Central memory CD4-positive, alpha-beta T cell (primary cell): ENCODE measurements around the gene EIF4E.
"Not testable (repeated sequence)": the region's sequence is repeated elsewhere in the genome, so short reads cannot be mapped to it uniquely, and the experiment has no call there.

ENCODE experiments used
- DNase-seq: peaks from one replicate; pipeline ENCODE4 v3.0.0; 2022

Gene EIF4E

DNA sequence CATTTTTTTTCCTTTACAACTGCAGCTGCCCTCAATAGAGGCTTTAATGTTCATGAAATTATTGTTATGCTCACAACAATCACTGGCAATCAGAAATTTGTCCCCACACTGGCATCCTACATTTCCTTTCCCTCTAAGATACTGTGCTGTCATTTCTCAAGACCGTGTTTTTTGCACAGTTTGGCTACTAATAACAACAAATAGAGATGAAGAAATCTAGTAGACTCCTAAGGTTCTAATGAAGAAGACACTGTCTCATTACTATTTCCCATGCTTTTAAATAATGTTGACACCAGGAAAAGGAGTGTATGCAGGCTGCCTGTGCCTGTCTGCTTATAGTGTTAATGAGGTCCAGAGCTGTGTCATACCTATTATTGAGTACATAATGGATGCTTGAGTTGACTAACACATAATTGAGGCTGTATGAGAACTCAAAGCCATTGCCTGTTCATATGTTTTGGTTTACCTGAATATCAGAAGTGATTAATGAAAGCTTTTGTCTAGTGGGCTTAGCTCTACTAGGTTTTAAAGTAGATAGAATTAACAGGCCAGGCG lies 1.5 kb upstream of the EIF4E start:
- DNase-seq: no peak

DNA sequence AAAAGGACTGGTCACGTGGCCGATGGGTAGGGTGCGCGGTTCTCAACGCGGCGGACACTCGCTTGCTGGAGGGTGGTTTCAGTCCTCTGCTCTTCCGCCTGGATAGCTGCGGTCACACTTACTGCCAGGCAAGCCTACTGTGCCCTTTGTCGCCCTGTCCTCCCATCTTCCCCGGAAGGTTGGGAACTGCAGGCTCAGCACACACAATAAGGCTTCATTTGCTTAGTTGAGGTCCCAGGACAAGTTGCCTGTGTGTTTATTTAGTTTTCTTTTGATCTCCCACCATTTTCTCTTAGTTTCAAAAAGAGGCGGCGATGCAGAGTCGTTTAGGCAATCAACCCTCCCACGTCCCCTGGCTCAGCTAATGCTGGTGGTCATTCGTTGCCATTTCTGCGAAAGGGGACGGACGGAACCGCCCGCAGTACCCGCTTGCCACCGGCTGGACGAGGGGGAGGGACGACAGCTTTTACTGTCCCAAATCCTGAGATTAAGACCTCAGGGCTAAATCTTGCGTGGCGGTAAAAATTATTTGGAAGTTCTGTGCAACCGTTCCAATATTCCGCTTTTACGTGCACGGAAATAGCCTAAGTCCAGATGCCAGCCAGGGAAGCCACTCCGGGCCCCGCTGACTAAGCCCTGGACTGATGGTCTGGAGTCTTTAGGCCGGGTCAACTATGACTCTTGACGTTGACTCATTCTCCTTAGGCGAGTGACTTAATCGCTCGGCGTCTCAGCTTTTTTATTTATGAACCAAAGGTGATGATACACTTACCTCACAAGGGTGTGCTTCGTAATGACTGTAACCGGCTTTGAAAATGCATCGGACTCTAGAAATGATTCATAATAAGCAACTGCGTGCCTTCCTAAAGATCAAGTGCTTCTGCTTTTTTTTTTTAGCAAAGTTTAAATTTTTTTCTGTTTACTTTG lies 671 bp upstream of the EIF4E start:
- peak; percentile 27 for DNase-seq

DNA sequence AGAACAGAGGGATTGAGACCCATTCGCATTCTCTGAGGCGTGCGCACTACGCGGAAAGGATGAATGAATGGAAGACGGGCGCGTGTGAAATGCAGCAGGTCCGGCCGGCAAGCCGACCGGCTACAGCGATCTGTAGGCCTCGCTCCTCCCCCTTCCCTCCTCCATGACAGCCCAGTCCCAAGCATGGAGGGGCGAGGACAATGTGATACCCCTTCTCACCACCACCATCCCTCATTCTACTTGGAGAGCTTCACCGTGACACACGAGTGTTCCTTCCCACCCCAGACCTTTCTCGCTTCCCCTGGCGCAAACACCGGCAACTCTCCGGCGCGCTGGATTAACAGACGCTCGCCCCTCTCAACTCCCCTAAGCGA lies 815 bp downstream of the EIF4E start:
- DNase-seq: peak; percentile 61

DNA sequence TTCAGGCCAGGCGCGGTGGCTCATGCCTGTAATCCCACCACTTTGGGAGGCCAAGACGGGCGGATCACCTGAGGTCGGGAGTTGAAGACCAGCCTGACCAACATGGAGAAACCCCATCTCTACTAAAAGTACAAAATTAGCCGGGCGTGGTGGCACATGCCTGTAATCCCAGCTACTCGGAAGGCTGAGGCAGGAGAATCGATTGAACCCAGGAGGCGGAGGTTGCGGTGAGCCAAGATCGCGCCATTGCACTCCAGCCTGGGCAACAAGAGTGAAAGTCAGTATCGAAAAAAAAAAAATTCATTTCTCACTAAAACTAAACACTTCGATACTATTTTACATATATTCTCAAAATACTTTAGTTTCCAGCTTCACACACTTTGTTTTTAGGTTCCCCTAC lies 2.7 kb downstream of the EIF4E start:
- not testable (repeated sequence) for DNase-seq

DNA sequence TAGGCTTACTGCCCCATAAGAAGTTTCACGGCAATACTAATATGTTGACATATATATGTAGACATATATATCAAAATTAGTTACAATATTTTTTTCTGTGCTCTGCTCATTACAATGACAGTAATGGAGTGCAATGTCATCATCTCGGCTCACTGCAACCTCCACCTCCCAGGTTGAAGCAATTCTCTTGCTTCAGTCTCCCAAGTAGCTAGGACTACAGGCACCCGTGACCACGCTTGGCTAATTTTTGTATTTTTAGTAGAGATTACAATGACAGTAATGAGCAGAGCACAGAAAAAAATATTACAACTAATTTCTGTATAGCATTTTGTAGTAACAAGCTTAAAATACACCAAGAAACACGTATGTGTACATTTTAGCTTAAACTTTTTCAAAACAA lies 7.6 kb downstream of the EIF4E start:
- DNase-seq: no peak

DNA sequence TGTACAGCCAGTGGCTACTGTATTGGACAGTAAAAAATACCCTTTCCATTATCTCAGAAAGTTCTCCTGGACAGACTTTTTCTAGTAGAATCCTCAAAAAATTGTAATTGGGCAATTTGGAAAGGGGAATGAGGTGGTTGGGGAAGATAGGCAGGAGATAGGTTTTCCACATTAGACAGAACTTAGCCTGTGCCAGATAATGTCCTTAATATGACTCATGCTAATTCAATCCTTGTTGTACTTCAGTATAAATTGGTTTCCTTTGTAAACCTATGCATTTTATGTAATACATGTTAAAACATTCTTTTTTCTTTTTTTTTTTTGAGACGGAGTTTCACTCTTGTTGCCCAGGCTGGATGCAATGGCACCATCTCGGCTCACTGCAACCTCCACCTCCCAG lies 8.9 kb downstream of the EIF4E start:
- DNase-seq: no peak

DNA sequence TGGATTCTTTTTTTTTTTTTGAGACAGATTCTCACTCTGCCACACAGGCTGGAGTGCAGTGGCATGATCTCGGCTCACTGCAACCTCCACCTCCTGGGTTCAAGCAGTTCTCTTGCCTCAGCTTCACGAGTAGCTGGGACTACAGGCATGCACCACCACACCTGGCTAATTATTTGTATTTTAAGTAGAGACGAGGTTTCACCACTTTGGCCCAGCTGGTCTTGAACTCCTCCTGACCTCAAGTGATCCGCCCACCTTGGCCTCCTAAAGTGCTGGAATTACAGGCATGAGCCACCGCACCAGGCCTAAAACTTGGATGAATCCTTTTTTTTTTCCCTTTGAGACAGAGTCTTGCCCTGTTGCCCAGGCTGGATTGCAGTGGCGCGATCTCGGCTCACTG lies 18.2 kb downstream of the EIF4E start:
- not testable (repeated sequence) for DNase-seq

DNA sequence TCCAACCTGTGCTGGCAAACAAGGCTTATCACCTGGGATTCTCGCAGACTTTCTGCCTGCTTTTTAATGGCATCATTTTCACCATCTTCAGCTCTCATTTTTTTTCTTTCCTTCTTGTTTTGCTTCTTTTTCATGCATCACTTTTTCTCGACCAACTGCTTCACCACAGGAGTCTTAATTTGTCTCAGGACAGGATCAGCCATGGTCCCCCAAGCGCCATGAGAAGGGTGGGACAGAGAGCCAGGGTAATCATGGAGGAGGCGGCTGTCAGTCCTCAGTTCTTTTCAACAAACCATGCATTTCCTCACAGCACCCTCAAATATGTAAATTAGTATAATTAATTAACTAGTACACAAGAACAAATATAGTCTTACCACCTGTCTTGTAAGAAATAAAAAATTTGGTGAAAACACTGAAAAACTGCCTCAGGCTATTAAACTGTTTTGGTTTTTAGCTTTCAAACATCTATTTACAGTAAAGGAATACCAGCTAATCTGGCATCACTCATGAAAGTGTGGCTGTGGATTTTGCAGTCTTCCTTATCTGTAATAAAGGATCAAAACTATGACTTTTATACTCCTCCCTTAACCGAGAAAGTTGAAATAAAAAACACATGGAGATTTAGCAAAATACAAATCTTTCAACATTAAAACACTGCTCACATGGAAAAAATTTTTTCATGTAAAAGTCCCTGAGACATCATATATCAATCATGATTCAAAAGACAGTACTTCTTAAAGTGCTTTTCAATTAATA lies 19.1 kb downstream of the EIF4E start:
- no peak for DNase-seq

DNA sequence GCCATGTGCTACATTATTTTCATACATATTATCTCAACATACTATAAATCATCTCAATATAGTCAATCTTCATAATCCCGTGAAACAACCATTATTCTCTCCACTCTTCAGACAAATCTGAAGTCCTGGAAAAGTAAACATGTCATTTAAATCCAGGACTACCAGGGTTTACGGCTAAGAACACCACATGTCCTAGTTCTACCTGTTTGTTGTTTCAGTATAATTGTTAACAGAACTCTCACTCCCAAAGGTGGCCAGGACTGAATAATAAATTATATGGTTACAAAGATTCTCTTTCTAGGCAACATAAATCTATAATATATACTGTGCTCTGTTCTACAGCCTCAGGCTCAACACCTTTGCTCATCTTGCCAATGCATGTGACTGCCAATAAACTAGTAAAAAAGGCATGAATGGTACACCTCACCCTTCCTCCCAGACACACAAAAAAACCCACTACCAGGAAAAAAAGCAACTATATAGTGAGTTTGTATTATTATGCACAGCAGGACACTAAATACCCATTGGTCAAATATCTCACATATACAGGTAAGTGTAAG lies 20.1 kb downstream of the EIF4E start:
- DNase-seq: no peak

DNA sequence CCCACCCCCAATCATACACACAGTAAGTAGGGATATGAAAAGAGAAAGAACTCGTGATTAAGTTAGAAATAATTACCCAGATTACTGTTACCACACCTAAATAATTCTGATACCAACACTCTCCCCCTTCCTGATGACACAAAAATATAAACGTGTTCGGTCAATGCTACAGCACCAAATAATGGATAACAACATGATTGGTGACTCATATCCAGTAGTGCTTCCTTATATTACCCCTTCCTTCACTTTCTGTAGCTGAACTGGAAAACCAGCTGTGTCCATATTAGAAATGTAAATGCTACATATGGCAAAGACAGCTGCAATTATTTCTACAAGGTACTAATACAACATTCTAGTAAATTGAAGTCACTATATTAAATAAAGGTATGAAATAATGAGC lies 20.8 kb downstream of the EIF4E start:
- no peak for DNase-seq

DNA sequence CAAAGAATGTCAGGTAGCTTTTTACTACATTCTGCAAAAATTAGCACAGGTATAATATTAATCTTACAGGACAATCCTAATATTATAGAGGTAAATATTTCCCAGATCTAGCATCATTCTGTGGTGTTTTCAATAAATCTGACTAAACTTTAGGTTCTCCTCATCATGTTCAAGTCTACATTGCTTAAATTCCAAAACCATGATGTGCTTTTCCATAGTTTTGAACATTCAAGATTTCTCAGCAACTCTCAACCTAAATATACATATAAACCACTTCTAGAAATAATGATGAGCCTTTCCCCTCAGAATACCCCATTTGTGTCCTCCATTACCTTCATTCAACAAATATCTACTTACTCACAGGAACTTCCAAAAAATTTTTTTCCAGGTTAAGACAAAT lies 23.1 kb downstream of the EIF4E start:
- no peak for DNase-seq

DNA sequence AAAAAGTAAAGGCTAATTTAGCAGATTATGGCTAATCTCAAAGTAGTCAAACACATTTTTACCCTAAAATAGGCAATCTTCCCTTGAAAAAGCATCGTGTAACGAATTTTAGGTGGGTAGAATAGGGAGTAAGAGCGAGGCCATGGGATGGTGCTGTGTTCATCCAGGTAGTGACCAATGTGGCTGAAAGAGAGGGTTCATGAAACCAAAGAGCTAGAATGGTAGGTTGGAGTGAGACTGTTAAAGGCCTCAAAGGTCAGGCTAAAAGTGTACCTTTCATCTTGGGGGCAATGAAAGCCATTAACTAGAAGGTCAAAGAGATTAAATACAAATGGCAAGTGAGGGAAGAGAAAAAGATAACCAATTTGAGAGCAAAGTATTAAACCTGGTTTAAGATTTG lies 23.6 kb downstream of the EIF4E start:
- no peak for DNase-seq

DNA sequence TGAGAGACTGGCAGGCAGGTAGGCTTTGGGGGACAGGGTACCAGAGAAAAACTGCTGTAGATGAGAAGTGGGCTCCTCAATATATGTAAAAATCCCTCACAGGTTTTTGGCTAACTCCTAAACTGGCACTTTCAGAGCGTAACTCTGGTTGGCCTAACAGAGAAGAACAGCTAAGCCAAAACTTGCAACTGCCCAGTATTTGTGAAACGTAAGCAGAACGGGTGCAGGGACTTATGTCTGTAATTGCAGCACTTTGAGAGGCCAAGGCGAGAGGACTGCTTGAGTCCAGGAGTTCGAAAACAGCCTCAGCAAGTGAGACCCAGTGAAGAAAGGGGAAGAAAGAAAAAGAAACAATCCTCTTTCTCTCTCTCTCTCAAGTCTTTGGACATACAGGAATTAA lies 25.0 kb downstream of the EIF4E start:
- no peak for DNase-seq

DNA sequence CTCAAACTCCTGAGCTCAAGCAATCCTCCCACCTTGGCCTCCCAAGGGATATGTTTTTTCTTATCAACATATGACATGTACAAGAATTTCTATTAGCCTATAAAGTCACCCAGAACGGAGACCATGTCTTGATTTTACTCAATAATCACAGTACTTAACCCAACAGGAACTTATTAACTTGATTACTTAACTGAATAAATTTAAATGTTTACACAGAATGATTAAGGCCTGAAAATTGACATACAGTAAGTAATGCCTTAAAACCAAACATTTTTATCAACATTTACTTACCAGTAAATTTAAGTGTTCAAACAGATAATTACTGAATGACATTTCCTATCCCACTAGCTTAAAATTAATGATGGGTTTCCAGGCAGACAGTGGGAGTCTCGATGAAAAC lies 25.4 kb downstream of the EIF4E start:
- no peak for DNase-seq

DNA sequence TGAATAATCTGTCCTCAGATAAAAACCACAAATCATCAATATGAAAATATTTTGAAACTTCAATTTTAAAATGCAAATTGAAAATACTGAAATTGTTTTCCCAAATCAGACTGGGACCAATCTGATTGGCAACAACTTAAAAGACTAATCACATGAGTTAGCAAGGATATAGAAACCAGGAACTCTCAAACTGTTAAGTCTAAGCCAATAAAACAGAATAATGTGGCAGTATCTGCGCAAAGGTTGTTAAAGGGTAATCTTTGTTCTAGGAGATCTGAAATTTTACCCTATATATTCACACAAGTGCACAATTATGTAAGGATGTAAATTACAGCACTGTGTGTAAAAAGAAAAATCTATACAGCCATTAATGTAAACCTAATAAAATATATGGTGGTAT lies 29.7 kb downstream of the EIF4E start:
- DNase-seq: no peak

DNA sequence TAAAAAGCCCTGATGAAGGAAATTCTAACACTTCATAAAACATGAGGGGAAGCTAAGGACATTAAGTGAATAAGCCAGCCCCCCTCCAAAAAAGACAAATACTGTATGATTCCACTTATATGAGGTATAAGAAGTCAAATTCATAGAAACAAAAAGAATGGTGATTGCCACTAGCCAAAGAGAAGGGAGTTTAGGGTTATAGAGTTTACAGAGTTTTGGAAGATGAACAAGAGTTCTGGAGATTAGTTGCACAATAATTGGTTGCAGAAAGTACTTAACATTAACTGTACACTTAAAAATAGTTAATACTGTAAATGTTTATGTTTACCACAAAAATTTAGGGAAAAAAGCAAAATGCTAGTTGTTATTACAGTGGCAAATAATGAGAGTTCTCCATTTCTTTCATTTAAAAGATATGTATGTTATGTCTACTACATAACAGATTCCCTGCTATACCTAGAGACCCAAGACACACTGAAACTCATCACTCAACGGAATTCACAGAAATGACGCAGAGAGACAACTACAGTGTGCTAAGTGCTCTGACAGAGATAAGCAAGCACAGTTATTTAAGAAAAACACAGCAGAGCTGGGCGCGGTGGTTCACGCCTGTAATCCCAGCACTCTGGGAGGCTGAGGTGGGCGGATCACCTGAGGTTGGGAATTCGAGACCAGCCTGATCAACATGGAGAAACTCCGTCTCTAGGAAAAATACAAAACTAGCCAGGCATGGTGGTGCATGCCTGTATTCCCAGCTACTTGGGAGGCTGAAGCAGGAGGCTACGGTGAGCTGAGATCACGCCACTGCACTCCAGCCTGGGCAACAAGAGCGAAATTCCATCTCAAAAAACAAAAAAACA lies 37.2 kb downstream of the EIF4E start:
- DNase-seq: no peak

DNA sequence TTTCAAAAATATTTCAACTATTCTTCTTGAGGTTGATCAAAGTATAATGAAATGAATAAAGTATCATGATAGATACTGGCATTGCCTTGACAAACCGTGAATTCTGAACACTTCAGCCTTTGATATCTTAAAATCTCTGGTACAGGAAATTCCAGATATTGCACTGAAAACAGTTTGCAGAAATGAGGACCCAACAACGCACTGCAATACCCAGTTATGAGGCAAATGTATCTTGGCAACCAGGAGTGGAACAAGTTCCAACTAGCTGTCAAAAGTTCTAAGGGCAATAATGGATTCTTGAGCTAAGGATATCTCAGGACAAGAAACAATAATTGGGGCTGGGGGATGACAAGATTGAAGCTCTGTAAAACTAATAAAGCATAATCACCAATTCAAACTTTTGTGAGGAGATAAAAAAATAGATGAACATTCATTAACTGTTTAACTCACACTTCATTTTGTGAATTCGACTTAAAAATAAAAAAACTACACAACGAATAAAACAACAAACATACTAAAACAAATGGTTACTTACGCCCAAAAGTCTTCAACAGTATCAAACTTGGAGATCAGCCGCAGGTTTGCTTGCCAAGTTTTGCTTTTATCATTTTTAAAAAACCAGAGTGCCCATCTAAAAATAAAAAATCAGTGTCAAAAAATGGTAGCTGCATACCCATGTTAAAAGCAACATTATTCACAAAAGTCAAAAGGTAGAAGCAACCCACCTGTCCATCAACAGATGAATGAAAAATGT lies 38.1 kb downstream of the EIF4E start:
- DNase-seq: no peak

DNA sequence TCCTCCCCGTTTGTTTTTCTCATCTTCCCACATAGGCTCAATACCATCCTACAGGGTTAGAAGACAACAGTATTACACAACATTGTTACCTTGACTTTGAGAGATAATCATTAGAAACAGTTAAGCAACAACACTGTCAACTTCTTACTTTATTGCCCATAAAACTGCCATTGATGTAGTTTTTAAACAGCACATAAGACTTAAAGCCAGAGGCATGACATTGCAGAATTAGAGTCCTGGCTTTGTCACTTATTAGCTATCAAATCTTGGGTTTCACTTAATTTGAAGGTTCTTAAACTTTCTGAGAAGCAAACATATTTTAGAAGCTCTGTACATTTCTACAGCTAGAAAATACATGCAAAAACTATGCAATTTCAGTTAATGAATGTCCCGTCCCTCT lies 41.8 kb downstream of the EIF4E start:
- DNase-seq: no peak

DNA sequence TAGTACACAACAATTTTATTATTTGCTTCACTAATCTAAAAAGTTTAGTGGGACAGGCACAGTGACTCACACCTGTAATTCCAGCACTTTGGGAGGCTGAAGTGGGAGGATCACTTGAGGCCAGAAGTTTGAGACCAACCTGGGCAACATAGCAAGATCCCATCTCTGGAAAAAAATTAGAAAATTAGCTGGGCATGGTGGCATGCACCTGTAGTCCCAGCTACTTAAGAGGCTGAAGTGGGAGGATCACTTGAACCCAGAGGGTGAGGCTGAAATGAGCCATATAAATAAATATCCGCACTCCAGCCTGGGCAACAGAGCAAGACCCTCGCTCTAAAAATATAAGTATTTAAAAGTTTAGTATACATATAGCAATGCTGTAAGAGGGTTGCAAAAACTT lies 42.6 kb downstream of the EIF4E start:
- not testable (repeated sequence) for DNase-seq

DNA sequence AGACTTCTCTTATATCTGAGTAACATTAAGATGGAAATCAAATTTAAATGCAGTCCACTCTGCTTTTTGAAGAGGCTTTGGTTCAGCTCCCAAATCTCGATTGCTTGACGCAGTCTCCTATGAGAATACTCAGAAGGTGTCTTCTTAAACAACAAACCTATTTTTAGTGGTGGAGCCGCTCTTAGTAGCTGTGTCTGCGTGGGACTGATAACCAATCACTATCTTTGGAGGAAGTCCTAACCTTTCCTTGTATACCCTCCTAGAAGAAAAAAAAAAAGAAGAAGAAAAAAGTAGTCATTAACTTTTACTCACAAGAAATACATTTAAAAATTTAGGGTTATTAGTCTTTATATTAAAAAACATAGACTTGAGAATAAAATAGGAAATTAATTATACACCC lies 48.0 kb downstream of the EIF4E start:
- DNase-seq: not testable (repeated sequence)

DNA sequence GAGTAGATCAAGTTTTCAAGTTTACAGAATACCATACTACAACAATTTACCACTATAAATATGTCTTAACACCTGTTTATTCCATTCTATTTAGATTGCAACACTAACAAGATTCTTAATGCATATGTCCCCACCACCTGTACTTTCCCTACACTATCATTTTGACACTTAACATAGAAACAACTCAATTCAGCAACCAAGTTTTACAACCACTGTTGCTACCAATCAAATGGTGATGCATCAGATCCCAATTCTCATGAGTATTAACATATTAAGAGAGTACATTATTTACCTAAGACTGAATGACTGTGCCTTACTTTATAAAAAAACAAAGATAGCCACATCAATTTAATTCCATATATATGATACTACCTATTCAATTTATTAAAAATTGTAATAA lies 49.4 kb downstream of the EIF4E start:
- DNase-seq: no peak

DNA sequence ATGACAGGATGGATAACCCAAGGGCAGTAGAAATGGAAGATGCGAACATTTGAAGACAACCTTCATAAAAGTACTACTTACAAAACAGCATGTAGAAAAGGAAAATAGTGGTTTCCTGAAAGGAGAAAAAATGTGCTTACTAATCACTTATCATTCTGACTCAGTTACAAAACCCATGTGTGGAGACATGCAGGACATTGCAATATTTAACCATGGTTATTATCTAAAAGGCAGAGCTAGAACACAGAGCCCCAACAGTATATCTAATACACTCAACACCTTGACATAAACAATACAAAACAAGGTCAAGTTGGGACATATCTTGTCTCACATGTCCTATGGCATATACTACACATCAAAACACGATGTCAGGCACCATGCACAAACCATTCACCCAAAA lies 55.9 kb downstream of the EIF4E start:
- no peak for DNase-seq
